Activated CD4-positive, alpha-beta T cell treated with anti-CD3 and anti-CD28 coated beads, Interleukin-10, Interleukin-2, amounts not matched to agents 100 ng/mL and 50 ng/mL, durations not matched to agents 16 hours and 8 hours (primary cell): ENCODE results near the gene L3HYPDH.

ENCODE experiments used
- DNase-seq: peaks from one replicate; pipeline ENCODE4 v3.0.0-alpha.2; 2020

The L3HYPDH gene

GRCh38 chr14:59483819-59484638, at the start of gene L3HYPDH, which contains the start of gene JKAMP:
L3HYPDH (minus strand) TSS chr14:59484408; CDS start chr14:59484316, 92 bp downstream.
JKAMP (plus strand) TSS chr14:59484517; CDS start chr14:59484590, 73 bp downstream.
- DNase-seq = peak; percentile 98

- DNase-seq = no peak
Measured at GRCh38 chr14:59532419-59532818, 48.2 kb upstream of the L3HYPDH start.

GRCh38 chr14:59530349-59530748, 46.1 kb upstream of the L3HYPDH start:
- DNase-seq = no peak

- no peak for DNase-seq
Measured at GRCh38 chr14:59529189-59529588, 45.0 kb upstream of the L3HYPDH start.

- no peak for DNase-seq
Measured at GRCh38 chr14:59520224-59520623, 36.0 kb upstream of the L3HYPDH start.

- peak; percentile 8 for DNase-seq
Measured at GRCh38 chr14:59511916-59512575, 27.8 kb upstream of the L3HYPDH start.

- DNase-seq = no peak
Measured at GRCh38 chr14:59510966-59511365, 26.8 kb upstream of the L3HYPDH start.

- DNase-seq = no peak
Measured at GRCh38 chr14:59510001-59510400, 25.8 kb upstream of the L3HYPDH start.

DNA sequence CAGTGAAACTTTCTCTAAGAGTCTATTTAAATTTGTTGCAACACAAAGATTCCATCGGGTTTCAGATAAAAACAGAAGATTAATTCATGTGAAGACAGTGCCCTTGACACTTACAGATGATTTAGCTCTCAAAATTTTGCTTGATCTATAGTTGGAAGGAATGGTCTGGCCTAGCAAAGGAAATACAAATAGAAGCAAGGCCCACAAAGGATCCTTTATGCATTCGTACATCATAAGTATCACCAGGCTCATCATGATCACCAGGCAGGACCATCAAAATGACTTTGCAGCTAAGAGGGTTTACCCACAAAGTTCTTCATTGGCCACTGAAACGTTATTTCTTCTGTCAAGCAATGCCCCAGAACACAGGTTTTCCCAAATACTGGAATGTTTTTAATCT, 24.9 kb upstream of the L3HYPDH start:
- DNase-seq = no peak

GRCh38 chr14:59507752-59508103, 23.5 kb upstream of the L3HYPDH start:
- DNase-seq = no peak

- DNase-seq = peak; percentile 55
Measured at GRCh38 chr14:59507063-59507751, 23.0 kb upstream of the L3HYPDH start.

GRCh38 chr14:59503256-59503655, 19.0 kb upstream of the L3HYPDH start:
- DNase-seq = no peak

DNA sequence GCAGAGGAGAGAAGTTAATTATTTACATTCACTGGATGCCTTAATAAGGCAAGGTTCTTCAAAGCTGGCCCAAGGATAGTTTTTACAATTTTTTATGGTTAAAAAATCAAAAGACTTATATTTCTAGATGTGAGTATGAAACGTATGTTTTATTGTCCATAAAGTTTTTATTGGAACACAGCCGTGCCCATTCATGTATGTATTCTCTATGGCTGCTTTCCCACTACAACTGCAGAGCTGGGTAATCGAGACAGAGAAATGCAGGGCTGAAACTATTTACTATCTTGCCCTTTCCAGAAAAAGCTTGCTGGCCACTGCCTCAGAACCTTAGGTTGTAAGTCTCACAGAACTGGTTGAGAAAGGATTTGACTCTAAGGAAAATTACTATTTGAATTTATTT, 16.5 kb upstream of the L3HYPDH start:
- DNase-seq = no peak

GRCh38 chr14:59492384-59492783, 8.2 kb upstream of the L3HYPDH start:
- DNase-seq = no peak

GRCh38 chr14:59490756-59491155, 6.5 kb upstream of the L3HYPDH start:
- no peak for DNase-seq

- DNase-seq = no peak
Measured at GRCh38 chr14:59484639-59485175, 499 bp upstream of the L3HYPDH start.

DNA sequence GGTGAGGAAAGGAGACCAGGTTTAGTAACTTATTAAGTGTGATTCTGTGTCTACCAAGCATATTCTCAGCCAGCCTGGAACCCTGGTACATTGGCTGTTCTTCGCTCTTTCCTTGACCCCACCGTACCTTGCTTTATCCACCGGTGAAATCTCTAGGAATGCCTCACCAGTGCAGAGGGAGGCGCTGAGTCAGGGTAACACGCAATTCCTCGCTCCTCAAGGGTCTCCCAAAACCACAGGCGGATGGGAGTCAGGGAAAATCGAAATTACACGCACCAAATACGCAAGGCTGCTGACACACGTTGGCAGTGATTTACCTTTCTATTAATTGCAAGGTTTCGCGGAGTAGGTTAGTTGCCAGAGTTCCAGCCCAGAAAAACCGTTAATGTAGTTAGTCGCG, 845 bp downstream of the L3HYPDH start:
- no peak for DNase-seq

DNA sequence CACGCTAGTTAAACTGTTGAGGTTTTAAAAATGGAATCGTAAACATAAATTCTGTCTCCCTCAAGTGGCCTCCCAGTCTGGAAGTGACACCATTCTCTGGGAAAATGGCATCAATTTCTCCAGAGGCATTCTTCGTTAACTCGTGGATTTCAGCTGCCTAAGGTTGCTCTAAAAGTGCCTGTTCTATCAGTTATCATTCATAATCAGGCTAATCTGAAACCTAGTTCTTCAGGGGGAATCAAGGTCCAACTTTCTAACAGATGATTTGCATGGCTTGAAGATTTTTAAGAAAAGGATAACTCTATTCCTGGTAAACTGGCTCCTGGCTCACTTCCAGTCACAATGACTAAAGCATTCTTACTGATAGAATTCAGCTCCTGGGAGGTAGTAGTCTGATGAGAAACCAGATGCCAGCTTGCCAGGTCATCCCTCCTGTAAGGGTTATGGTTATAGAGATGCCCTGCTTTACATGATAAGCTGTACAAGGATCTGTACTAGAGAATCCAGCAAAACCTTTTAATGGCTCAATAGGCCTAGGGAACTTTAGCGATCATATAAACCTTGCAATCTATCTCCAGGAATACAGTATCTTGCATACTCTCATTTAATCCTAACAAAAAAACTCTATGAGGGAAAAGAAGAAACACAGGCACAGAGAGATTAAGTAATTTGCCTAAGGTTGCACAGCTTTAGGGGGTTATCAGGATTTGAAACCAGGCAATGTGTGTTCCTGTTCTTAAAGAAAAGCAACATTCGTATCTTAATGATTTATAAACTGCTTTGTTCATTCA, 1.5 kb downstream of the L3HYPDH start:
- DNase-seq = no peak

DNA sequence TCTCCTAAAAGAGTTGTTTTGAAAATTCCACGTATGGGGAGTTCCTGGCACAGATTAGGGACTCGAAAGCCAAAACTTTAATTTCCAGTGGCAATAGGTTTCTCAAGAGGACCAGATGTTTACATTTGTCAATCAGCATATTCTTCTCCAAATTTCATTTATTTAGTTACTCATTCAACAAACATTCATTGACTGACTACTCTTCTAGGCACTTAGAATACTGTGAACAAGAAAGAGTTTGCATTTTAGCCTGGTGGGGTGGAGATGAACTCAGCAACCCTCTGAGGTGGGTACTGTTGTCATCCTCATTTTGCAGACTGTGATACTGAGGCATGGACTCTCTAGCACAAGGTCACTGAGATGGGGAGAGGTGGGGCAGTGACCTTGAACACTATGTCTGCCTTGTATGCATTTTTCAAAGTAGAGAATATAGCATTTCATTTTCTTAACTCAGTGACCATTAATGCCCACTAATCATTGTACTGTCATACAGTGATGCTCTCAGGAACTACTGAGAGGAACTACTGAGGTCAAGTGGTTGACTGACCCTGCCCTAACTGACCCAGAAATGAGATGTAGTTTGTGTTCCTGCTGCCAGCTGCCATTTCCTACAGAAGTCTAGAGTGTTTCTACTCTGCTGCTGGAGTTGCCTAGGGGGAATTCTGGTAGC, 2.2 kb downstream of the L3HYPDH start:
- DNase-seq = no peak

DNA sequence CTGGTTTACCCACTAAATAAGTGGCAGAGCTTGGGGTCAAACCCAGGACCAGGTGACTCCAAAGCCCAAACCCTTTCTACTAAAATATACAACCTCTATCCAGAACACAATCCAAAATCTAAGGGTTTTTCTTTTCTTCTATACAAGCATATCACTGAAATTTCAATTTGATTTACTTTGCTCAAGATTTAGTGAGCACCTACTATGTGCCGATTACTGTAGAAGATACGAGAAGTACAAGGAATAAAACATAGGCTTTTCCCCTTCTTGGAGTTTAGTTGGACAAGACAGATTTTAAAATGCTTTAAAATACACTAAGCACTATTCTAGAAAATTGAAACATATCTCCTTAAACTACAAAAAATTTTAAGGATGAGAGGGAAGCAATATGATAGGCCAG, 2.8 kb downstream of the L3HYPDH start:
- no peak for DNase-seq

- DNase-seq = no peak
Measured at GRCh38 chr14:59480166-59480565, 4.0 kb downstream of the L3HYPDH start.

DNA sequence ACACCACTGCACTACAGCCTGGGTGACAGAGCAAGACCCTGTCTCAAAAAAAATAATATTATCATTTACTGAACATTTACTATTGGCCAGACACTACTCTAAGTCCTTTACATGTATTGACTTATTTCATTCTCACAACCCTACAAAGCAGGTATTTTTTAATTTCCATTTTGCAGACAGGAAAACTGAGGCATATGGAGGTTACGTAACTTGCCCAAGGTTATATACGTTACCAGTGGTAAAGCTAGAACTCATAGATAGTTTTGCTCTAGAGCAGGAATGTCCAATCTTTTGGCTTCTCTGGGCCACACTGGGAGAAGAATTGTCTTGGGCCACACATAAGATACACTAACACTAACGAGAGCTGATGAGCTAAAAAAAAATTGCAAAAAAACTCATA, 5.7 kb downstream of the L3HYPDH start:
- no peak for DNase-seq
